Smooth muscle cell (in vitro differentiated cells): ENCODE measurements around the gene AREL1. TPM values are rescaled to one million over a fixed set of nuclear protein-coding genes. Genes with fewer than 3 reads are reported as not detected.

ENCODE experiments used
- DNase-seq: peaks from one replicate; lab custom pipeline; 2025; ENCODE audit not compliant: unreplicated experiment; lab: John Stamatoyannopoulos, UW
- H2AFZ ChIP-seq: fragments of 200-600 bp; sonication (generic); 2 replicates; pipeline ENCODE4 v1.6.0; 2016; ENCODE audit warnings: antibody characterized with exemption, low read depth, mild to moderate bottlenecking
- H3F3A ChIP-seq: fragments of 200-600 bp; sonication (generic); 2 replicates; pipeline ENCODE4 v1.6.0; 2017; ENCODE audit warnings: antibody characterized with exemption, low read depth
- H3K27ac ChIP-seq: fragments of 200-600 bp; sonication (generic); 2 replicates; pipeline ENCODE4 v1.5.1; 2016; ENCODE audit warnings: low read depth, mild to moderate bottlenecking
- H3K27me3 ChIP-seq: fragments of 200-600 bp; sonication (generic); 2 replicates; pipeline ENCODE4 v1.6.1; 2016; ENCODE audit warnings: low read depth, mild to moderate bottlenecking
- H3K36me3 ChIP-seq: fragments of 200-600 bp; sonication (generic); 2 replicates; pipeline ENCODE4 v1.5.1; 2016; ENCODE audit warnings: low read depth
- H3K4me1 ChIP-seq: fragments of 200-600 bp; sonication (generic); 2 replicates; pipeline ENCODE4 v1.5.1; 2016; ENCODE audit warnings: low read depth
- H3K4me2 ChIP-seq: fragments of 200-600 bp; sonication (generic); 2 replicates; pipeline ENCODE4 v1.6.0; 2016; ENCODE audit warnings: mild to moderate bottlenecking
- H3K4me3 ChIP-seq: fragments of 200-600 bp; sonication (generic); 2 replicates; pipeline ENCODE4 v1.5.1; 2016; ENCODE audit warnings: mild to moderate bottlenecking
- H3K79me2 ChIP-seq: fragments of 200-600 bp; sonication (generic); 2 replicates; pipeline ENCODE4 v1.6.0; 2016; ENCODE audit warnings: low read depth, mild to moderate bottlenecking
- H3K9ac ChIP-seq: fragments of 200-600 bp; sonication (generic); 2 replicates; pipeline ENCODE4 v1.6.0; 2016; ENCODE audit warnings: low read depth
- H3K9me3 ChIP-seq: fragments of 200-600 bp; sonication (generic); replicated peaks from 2 replicates; pipeline ENCODE4 v1.5.1; 2016; ENCODE audit warnings: low read depth
- H4K20me1 ChIP-seq: fragments of 200-600 bp; sonication (generic); 2 replicates; pipeline ENCODE4 v1.6.0; 2016; ENCODE audit warnings: low read depth
- CTCF ChIP-seq: fragments of 200-600 bp; sonication (generic); IDR thresholded peaks from 2 replicates; pipeline ENCODE4 v1.5.1; 2017; ENCODE audit warnings: borderline replicate concordance, mild to moderate bottlenecking, antibody characterized with exemption; ENCODE audit not compliant: insufficient read depth, poor library complexity, severe bottlenecking
- WGBS: methylation state at CpG from one replicate; pipeline ENCODE4 v1.1.7; 2016; ENCODE audit warnings: low lambda C conversion rate; 5-methylcytosine and 5-hydroxymethylcytosine counted together
- polyA plus RNA-seq: library from polyadenylated mRNA; unstranded; fragments of >200 nt; fragmentation: Nextera tagmentation; extraction: Ambion mirVana; gene quantifications from 2 replicates; pipeline ENCODE4 v1.2.1, GENCODE V29; 2016
- total RNA-seq: library from RNA; depleted of rRNA; stranded (reverse); fragments of >200 nt; gene quantifications from 2 replicates; pipeline ENCODE4 v1.2.3, GENCODE V29; 2014

Gene AREL1
- total and polyA plus RNA-seq, 2 experiments from 2014 or later = 9.4 to 33.5 TPM

DNA sequence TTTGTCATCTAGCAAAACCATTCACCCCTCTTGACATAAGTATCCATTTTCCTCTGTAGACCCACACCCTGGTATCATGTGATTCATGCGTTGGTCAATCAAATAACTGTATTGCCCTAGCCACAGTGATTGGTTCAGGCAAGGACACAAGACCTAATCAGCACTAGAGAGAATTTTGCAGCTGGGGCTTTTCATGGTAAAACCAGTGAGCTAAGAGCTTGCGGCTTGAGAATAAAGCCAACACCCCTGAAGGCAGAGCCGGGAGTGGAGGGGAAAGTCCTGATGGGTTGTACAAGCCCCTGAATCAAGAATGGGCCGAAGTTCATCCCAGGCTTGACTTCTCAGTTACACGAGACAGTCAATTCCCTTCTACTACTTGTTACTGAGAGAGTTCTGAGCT, 67.6 kb downstream of the AREL1 start:
- no peaks in the 10 kb centered on the region for H3K79me2 ChIP-seq
- H3K27ac ChIP-seq = no peak overlapping the region
- H3F3A ChIP-seq = no peaks in the 10 kb centered on the region
- H3K27me3 ChIP-seq = no peaks in the 10 kb centered on the region
- DNase-seq = no peak
- no peak overlapping the region for H3K4me3 ChIP-seq
- H3K4me1 ChIP-seq = peaks cover 16% of the 10 kb centered on the region
- no peak for TF ChIP-seq CTCF
- no peaks in the 10 kb centered on the region for H3K9me3 ChIP-seq
- H3K36me3 ChIP-seq = no peaks in the 10 kb centered on the region
- H3K4me2 ChIP-seq = no peak overlapping the region
- no peaks in the 10 kb centered on the region for H4K20me1 ChIP-seq
- H2AFZ ChIP-seq = no peak overlapping the region
- no peak overlapping the region for H3K9ac ChIP-seq
- 92% methylated on average over 5 of the region's 5 CpGs for WGBS

DNA sequence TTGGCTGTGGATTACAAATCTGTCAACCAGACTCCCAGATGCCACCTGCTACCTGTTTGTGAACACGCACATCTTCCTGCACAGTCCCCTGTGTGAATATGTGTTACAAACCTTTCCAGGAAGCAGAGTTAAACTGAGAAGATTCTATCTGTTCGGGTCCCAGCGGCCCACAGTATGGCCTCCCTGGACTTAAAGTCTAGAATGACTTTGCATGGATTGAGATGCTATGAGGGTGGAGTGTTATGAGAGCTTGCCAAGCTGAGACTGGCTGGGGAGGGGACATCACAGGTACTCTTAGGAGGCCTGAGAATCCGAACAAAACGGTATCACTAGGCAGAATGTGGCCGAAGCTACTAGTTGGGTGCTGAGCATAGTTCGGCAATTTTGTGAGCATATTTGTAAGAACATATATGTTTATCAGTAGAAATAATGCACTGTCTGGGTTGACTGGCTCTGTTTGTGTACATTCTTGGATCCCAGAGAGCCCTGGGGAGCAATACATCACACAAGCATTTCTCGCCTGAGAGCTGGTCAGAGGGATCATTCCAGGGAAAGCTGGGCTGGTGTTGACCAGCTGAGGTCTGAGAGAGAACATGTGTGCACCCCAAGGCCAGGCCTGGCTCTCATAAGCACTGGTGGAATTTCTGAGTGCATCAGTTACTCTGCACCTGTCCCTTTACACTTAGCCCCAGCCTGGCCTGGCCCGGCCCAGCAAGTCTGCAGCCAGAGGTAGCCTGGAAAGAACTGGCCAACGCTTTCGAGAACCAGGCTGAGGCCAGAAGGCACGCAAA, 71.1 kb downstream of the AREL1 start:
- WGBS = 92% methylated on average over 12 of the region's 12 CpGs
- H2AFZ ChIP-seq = no peak overlapping the region
- no peaks in the 10 kb centered on the region for H3K9me3 ChIP-seq
- no peak overlapping the region for H3K4me2 ChIP-seq
- H4K20me1 ChIP-seq = no peaks in the 10 kb centered on the region
- no peaks in the 10 kb centered on the region for H3K36me3 ChIP-seq
- no peak overlapping the region for H3K27ac ChIP-seq
- no peaks in the 10 kb centered on the region for H3F3A ChIP-seq
- H3K27me3 ChIP-seq = no peaks in the 10 kb centered on the region
- peaks cover 12% of the 10 kb centered on the region for H3K4me1 ChIP-seq
- no peak overlapping the region for H3K9ac ChIP-seq
- H3K79me2 ChIP-seq = no peaks in the 10 kb centered on the region
- no peak for DNase-seq
- no peak overlapping the region for H3K4me3 ChIP-seq
- TF ChIP-seq CTCF = no peak

- Histone ChIP-seq H2AFZ (no peak overlapping the region), H3K9me3 (no peaks in the 10 kb centered on the region), H3K4me1 (peaks cover 21% of the 10 kb centered on the region), H3K36me3 (no peaks in the 10 kb centered on the region), H3K27me3 (no peaks in the 10 kb centered on the region), H3F3A (no peaks in the 10 kb centered on the region), H3K79me2 (no peaks in the 10 kb centered on the region), H3K4me2 (no peak overlapping the region), H3K4me3 (no peak overlapping the region), H4K20me1 (no peaks in the 10 kb centered on the region), H3K27ac (no peak overlapping the region), H3K9ac (no peak overlapping the region)
- 95% methylated on average over 1 of the region's 1 CpG for WGBS
- no peak for TF ChIP-seq CTCF
- DNase-seq = no peak
Observed at GRCh38 chr14:74638966-74639365, 73.9 kb downstream of the AREL1 start.

DNA sequence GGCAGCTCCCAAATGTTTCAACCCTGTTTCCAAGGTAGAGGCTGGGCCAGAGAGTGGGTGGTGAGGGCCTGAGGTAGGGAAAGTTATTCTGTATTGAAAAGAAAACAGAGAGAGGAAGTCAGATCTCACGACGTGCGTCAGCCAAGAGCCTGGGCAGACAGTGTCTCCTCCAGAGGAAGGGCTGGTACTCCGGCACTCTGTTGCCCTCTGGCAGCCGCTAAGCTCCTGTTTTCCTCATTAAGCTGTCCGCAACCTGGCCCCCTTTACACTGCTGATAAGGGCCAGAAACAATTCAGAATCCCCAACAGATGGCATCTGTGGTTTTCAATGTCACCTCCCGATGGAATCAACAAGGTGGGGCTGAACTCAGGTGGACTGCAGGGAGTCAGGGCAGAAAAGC, 74.8 kb downstream of the AREL1 start:
- DNase-seq = no peak
- peaks cover 21% of the 10 kb centered on the region for H3K4me1 ChIP-seq
- H3K27me3 ChIP-seq = no peaks in the 10 kb centered on the region
- H3K4me3 ChIP-seq = no peak overlapping the region
- no peaks in the 10 kb centered on the region for H3K9me3 ChIP-seq
- no peak overlapping the region for H3K4me2 ChIP-seq
- no peak overlapping the region for H3K9ac ChIP-seq
- no peak for TF ChIP-seq CTCF
- WGBS = 61% methylated on average over 7 of the region's 7 CpGs
- H2AFZ ChIP-seq = no peak overlapping the region
- no peaks in the 10 kb centered on the region for H3K79me2 ChIP-seq
- H3F3A ChIP-seq = no peaks in the 10 kb centered on the region
- no peaks in the 10 kb centered on the region for H3K36me3 ChIP-seq
- H3K27ac ChIP-seq = no peak overlapping the region
- H4K20me1 ChIP-seq = no peaks in the 10 kb centered on the region
